Measurements from ENCODE around the gene NPRL2.
"Not testable (repeated sequence)": the region's sequence is repeated elsewhere in the genome, so short reads cannot be mapped to it uniquely, and the experiment has no call there.

Gene NPRL2

DNA sequence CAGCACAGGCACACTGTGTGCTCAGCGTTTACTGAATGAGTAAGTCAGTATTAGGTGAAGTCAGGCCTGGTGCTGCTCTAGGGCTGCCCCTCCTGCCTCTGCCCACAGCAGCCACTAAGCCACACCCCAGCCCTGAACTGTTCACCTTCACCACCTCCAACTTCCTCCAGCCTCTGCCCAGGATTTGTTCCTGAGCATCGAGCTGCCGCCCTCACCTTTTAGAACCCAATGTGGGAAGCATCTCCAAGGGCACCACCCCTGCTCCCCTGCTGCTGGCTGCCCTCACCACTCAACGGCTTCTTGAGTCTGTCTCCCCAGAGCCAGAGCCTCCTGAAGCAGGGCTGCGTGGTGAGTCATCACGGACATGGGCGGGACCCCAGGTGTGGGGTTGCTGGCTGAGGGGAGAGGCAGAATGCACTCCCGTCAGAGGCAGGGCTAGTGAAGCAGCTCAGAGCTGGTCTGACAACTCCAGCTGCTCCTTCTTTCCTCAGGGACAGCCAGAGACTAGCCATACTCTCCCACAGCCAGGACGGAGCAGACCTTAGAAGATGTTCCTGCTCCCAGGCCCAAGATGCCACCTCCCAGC is 33.8 kb downstream of the NPRL2 start:
- H2BK15ac ChIP-seq (replicated peaks; ENCODE audit: low read depth), result no peak overlapping the region
- peaks cover 16% of the 10 kb centered on the region for H3K4me1 ChIP-seq (ENCODE audit: control insufficient read depth, low read depth, low read length)
- peaks cover 27% of the 10 kb centered on the region for H3K79me2 ChIP-seq (ENCODE audit: control insufficient read depth, insufficient read depth, low read length)
- no peak overlapping the region for H3K23ac ChIP-seq (ENCODE audit: low read length)
- H3K56ac ChIP-seq (ENCODE audit: low read length), result peak overlapping the region; percentile 44
- H3K4ac ChIP-seq (ENCODE audit: low read depth, low read length), result no peak overlapping the region
- H3K18ac ChIP-seq (ENCODE audit: low read length), result no peak overlapping the region
- H3K36me3 ChIP-seq (ENCODE audit: control insufficient read depth, insufficient read depth, low read length), result peaks cover 10% of the 10 kb centered on the region
- no peaks in the 10 kb centered on the region for H3K27me3 ChIP-seq (ENCODE audit: insufficient read depth, low read length, poor library complexity)
- WGBS (ENCODE audit: extremely low coverage, insufficient coverage, low lambda C conversion rate), result no CpG with 5 or more reads among the region's 9 CpGs
- no peak overlapping the region for H3K4me2 ChIP-seq (ENCODE audit: low read length)
- no peak overlapping the region for H4K5ac ChIP-seq (ENCODE audit: low read length)
- H4K8ac ChIP-seq (ENCODE audit: low read depth, low read length), result no peak overlapping the region
- H3K9ac ChIP-seq (ENCODE audit: low read length), result peak overlapping the region; percentile 26
- DNase-seq, result peak; percentile 88
- peaks cover 29% of the 10 kb centered on the region for H3K79me1 ChIP-seq (ENCODE audit: low read length)
- H2BK5ac ChIP-seq (ENCODE audit: low read length), result no peak overlapping the region
- H2AK5ac ChIP-seq (ENCODE audit: low read length), result no peak overlapping the region
- no peak overlapping the region for H3K4me3 ChIP-seq (ENCODE audit: low read length)
- no peak overlapping the region for H2BK120ac ChIP-seq (ENCODE audit: low read depth, low read length)
- H3K27ac ChIP-seq (ENCODE audit: low read depth, low read length), result no peak overlapping the region

DNA sequence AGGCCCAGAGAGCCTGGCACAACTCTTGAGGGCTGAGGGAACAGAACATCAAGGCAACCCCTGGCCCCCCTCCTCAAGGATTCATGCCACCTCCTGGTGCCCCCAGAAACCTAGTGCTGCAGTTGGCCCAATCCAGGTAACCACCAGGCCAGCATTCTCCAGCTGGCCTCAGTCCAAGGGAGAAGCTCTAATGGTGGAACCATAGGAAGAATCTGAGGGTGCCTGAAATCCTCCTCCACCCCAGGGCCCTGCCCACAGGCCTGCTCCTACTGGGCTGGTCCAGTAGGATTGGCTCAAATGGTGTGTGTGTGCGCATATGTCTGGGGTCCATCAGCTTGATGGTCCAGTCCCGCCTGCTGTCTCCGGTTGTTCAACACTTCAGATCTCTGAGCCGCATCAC is 35.8 kb downstream of the NPRL2 start:
- Histone ChIP-seq H3K56ac (ENCODE audit: low read length) (peak overlapping the region; percentile 78), H3K4me1 (ENCODE audit: control insufficient read depth, low read depth, low read length) (peaks cover 9% of the 10 kb centered on the region), H3K23ac (ENCODE audit: low read length) (no peak overlapping the region), H3K36me3 (ENCODE audit: control insufficient read depth, insufficient read depth, low read length) (peaks cover 10% of the 10 kb centered on the region), H3K4me3 (ENCODE audit: low read length) (no peak overlapping the region), H3K79me1 (ENCODE audit: low read length) (peaks cover 19% of the 10 kb centered on the region), H2BK15ac (replicated peaks; ENCODE audit: low read depth) (no peak overlapping the region), H3K18ac (ENCODE audit: low read length) (no peak overlapping the region), H3K4ac (ENCODE audit: low read depth, low read length) (no peak overlapping the region), H3K27me3 (ENCODE audit: insufficient read depth, low read length, poor library complexity) (no peaks in the 10 kb centered on the region), H2BK5ac (ENCODE audit: low read length) (peak overlapping the region; percentile 87), H3K9ac (ENCODE audit: low read length) (no peak overlapping the region), H3K27ac (ENCODE audit: low read depth, low read length) (peak overlapping the region; percentile 51), H2AK5ac (ENCODE audit: low read length) (no peak overlapping the region), H4K8ac (ENCODE audit: low read depth, low read length) (no peak overlapping the region), H4K5ac (ENCODE audit: low read length) (no peak overlapping the region), H2BK120ac (ENCODE audit: low read depth, low read length) (no peak overlapping the region), H3K4me2 (ENCODE audit: low read length) (no peak overlapping the region), H3K79me2 (ENCODE audit: control insufficient read depth, insufficient read depth, low read length) (peaks cover 16% of the 10 kb centered on the region)
- no CpG with 5 or more reads among the region's 4 CpGs for WGBS (ENCODE audit: extremely low coverage, insufficient coverage, low lambda C conversion rate)
- DNase-seq, result no peak

DNA sequence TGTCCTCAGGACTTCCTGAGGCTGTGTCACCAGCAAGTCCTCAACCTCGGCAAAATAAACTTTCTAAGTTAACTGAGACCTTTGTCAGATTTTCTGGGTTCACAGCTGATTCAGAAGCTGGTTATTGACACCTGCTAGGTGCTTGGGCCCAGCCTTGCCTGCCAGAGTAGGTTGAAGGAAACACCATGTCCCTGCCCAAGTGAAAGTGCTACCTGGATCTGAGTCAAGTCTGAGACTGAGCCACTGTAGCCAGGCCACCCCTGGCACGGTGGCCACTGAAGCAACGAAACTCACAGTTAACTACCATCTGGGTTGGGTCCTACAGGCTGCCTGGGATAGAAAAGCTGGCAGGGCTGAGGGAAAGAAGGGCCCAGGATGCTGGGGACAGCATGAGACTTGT is 36.2 kb downstream of the NPRL2 start:
- Histone ChIP-seq H3K4me3 (ENCODE audit: low read length) (no peak overlapping the region), H3K79me2 (ENCODE audit: control insufficient read depth, insufficient read depth, low read length) (peaks cover 12% of the 10 kb centered on the region), H2BK5ac (ENCODE audit: low read length) (peak overlapping the region; percentile 87), H4K8ac (ENCODE audit: low read depth, low read length) (no peak overlapping the region), H3K9ac (ENCODE audit: low read length) (peak overlapping the region; percentile 22), H3K27me3 (ENCODE audit: insufficient read depth, low read length, poor library complexity) (no peaks in the 10 kb centered on the region), H2BK120ac (ENCODE audit: low read depth, low read length) (no peak overlapping the region), H2AK5ac (ENCODE audit: low read length) (peak overlapping the region; percentile 15), H3K4me1 (ENCODE audit: control insufficient read depth, low read depth, low read length) (peaks cover 9% of the 10 kb centered on the region), H3K23ac (ENCODE audit: low read length) (no peak overlapping the region), H3K18ac (ENCODE audit: low read length) (no peak overlapping the region), H3K4me2 (ENCODE audit: low read length) (peak overlapping the region; percentile 7), H3K79me1 (ENCODE audit: low read length) (peaks cover 15% of the 10 kb centered on the region), H2BK15ac (replicated peaks; ENCODE audit: low read depth) (no peak overlapping the region), H3K27ac (ENCODE audit: low read depth, low read length) (peak overlapping the region; percentile 51), H4K5ac (ENCODE audit: low read length) (no peak overlapping the region), H3K56ac (ENCODE audit: low read length) (peak overlapping the region; percentile 78), H3K36me3 (ENCODE audit: control insufficient read depth, insufficient read depth, low read length) (peaks cover 6% of the 10 kb centered on the region), H3K4ac (ENCODE audit: low read depth, low read length) (peak overlapping the region; percentile 2)
- no CpG with 5 or more reads among the region's 3 CpGs for WGBS (ENCODE audit: extremely low coverage, insufficient coverage, low lambda C conversion rate)
- DNase-seq, result peak; percentile 23

DNA sequence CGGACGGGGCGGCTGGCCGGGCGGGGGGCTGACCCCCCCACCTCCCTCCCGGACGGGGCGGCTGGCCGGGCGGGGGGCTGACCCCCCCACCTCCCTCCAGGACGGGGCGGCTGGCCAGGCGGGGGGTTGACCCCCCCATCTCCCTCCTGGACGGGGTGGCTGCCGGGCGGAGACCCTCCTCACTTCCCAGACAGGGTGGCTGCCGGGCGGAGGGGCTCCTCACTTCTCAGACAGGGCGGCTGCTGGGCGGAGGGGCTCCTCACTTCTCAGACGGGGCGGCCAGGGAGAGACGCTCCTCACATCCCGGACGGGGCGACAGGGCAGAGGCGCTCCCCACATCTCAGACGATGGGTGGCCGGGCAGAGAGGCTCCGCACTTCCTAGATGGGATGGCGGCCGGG is 38.5 kb downstream of the NPRL2 start:
- H2BK120ac ChIP-seq (ENCODE audit: low read depth, low read length); H2BK15ac ChIP-seq (replicated peaks; ENCODE audit: low read depth); H3K36me3 ChIP-seq (ENCODE audit: control insufficient read depth, insufficient read depth, low read length); H3K4me3 ChIP-seq (ENCODE audit: low read length); H3K4me2 ChIP-seq (ENCODE audit: low read length); H3K9ac ChIP-seq (ENCODE audit: low read length); H2BK5ac ChIP-seq (ENCODE audit: low read length); H3K79me2 ChIP-seq (ENCODE audit: control insufficient read depth, insufficient read depth, low read length); H2AK5ac ChIP-seq (ENCODE audit: low read length); H3K23ac ChIP-seq (ENCODE audit: low read length); H3K79me1 ChIP-seq (ENCODE audit: low read length); H3K56ac ChIP-seq (ENCODE audit: low read length); H4K8ac ChIP-seq (ENCODE audit: low read depth, low read length); H3K27ac ChIP-seq (ENCODE audit: low read depth, low read length); H3K4ac ChIP-seq (ENCODE audit: low read depth, low read length); H3K18ac ChIP-seq (ENCODE audit: low read length); H3K27me3 ChIP-seq (ENCODE audit: insufficient read depth, low read length, poor library complexity); H3K4me1 ChIP-seq (ENCODE audit: control insufficient read depth, low read depth, low read length); DNase-seq; H4K5ac ChIP-seq (ENCODE audit: low read length): not testable (repeated sequence)
- no CpG with 5 or more reads among the region's 32 CpGs for WGBS (ENCODE audit: extremely low coverage, insufficient coverage, low lambda C conversion rate)

DNA sequence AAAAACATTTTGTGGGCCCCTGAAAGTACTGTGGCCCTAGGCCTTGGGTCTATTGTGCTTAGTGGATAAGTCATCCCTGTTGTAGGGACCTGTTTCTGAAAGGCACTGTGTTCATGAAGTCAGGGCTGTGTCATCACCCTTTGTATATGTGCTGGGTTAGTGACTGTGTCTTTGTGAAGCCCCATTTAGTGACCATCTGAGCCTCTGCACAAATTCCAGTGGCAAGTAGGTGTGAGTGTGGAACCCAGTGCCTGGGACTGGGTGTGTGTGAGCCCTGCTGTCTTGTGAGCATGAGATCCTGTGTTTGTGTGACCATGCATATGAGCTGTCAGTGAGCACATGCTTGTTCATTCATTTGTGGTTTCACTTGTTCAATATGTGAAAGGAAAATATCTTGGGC is 46.0 kb downstream of the NPRL2 start:
- Histone ChIP-seq H3K36me3 (ENCODE audit: control insufficient read depth, insufficient read depth, low read length) (no peaks in the 10 kb centered on the region), H4K5ac (ENCODE audit: low read length) (no peak overlapping the region), H2AK5ac (ENCODE audit: low read length) (no peak overlapping the region), H3K9ac (ENCODE audit: low read length) (no peak overlapping the region), H2BK15ac (replicated peaks; ENCODE audit: low read depth) (no peak overlapping the region), H4K8ac (ENCODE audit: low read depth, low read length) (no peak overlapping the region), H3K56ac (ENCODE audit: low read length) (no peak overlapping the region), H3K79me2 (ENCODE audit: control insufficient read depth, insufficient read depth, low read length) (no peaks in the 10 kb centered on the region), H3K18ac (ENCODE audit: low read length) (no peak overlapping the region), H3K4me2 (ENCODE audit: low read length) (no peak overlapping the region), H3K79me1 (ENCODE audit: low read length) (no peaks in the 10 kb centered on the region), H2BK5ac (ENCODE audit: low read length) (no peak overlapping the region), H3K27ac (ENCODE audit: low read depth, low read length) (no peak overlapping the region), H3K4ac (ENCODE audit: low read depth, low read length) (no peak overlapping the region), H3K27me3 (ENCODE audit: insufficient read depth, low read length, poor library complexity) (no peaks in the 10 kb centered on the region), H3K4me1 (ENCODE audit: control insufficient read depth, low read depth, low read length) (peaks cover 5% of the 10 kb centered on the region), H2BK120ac (ENCODE audit: low read depth, low read length) (no peak overlapping the region), H3K4me3 (ENCODE audit: low read length) (no peak overlapping the region), H3K23ac (ENCODE audit: low read length) (no peak overlapping the region)
- no peak for DNase-seq

Data from mesendoderm (in vitro differentiated cells).